Activated gamma-delta T cell (primary cell): ENCODE data around the gene SETDB1.
"Not testable (repeated sequence)": the region's sequence is repeated elsewhere in the genome, so short reads cannot be mapped to it uniquely, and the experiment has no call there.

Experiments used
- DNase-seq: peaks from one replicate; lab custom pipeline; 2025; lab: John Stamatoyannopoulos, UW
- total RNA-seq, 2 donors: gene quantifications; one replicate each; lab custom pipeline; 2026; lab: John Stamatoyannopoulos, UW

Gene SETDB1
- 101 to 133 reads per million in 2 donors for total RNA-seq

DNA sequence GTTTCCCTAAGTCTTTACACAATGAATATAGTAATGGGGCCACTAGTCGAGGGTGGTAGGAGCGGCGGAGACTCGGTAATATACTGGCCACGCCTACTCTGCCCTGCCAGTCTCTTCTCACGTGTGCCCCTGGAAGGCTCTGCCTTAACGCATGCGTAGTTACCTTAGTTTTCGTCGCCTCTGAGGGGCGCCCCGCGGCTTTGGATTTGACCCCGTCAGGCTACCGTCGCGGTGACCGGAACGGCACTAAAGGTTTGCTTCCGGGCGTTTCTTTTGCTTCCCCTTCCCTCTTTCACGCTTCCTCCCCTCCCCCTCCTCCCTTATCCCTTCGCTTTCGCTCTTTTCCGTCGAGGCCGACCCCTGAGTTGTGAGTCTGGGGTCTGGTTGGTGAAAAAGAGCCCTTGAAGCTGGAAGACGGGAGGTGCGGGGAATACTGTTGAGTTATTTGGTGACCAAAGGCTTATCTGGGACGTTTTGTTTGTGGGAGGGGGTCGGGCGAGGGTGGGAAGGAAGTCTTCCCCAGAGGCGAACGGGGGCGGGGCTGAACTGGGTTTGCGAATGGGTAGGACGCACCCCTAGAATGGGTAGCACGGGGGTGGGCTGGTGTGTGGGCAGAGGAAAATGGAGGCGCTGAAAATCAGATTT is at the start of gene SETDB1:
TSS of gene SETDB1 (plus strand) at position 267 of the 645 bp plus-strand sequence. CDS start 1,352 bp downstream, outside the sequence.
- peak; percentile 78 for DNase-seq

DNA sequence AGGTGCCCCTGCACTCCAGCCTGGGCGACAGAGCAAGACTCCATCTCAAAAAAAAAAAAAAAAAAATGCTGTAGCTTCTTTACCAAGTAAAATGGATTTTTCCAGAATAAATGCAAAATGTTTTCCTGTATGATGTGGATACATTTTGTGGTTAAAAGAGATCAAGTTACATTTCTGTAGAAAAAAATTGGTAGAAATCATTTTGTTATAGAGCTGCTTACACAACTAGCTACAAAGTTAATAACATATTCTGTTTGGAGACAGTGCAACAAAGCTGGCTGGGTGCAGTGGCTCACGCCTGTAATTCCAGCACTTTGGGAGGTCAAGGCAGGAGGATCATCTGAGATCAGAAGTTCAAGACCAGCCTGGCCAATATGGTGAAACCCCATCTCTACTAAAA is 47.2 kb upstream of the SETDB1 start:
- not testable (repeated sequence) for DNase-seq

- DNase-seq = no peak
These were observed 44.7 kb upstream of the SETDB1 start for GRCh38 chr1:150881331-150882070.

DNA sequence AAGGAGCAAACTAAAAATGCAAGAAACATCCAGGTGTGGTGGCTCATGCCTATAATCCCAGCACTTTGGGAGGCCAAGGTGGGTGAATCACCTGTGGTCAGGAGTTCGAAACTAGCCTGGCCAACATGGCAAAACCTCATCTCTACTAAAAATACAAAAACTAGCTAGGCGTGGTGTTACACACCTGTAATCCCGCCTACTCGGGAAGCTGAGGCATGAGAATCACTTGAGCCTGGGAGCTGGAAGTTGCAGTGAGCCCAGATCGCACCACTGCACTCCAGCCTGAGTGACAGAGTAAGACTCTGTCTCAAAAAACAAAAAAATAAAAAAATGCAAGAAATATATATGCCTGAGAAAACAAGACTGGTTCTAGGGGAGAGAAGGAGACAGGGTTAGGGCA is 43.0 kb upstream of the SETDB1 start:
- DNase-seq = not testable (repeated sequence)

GRCh38 chr1:150887018-150887417 is 39.1 kb upstream of the SETDB1 start, which contains the start of gene CTXND2:
CTXND2 (plus strand) TSS chr1:150887136; CDS start chr1:150912315, 25,179 bp downstream.
- no peak for DNase-seq

- no peak for DNase-seq
These were observed 37.4 kb upstream of the SETDB1 start for GRCh38 chr1:150888727-150889126.

GRCh38 chr1:150890033-150890416 is 36.1 kb upstream of the SETDB1 start:
- DNase-seq = no peak

DNA sequence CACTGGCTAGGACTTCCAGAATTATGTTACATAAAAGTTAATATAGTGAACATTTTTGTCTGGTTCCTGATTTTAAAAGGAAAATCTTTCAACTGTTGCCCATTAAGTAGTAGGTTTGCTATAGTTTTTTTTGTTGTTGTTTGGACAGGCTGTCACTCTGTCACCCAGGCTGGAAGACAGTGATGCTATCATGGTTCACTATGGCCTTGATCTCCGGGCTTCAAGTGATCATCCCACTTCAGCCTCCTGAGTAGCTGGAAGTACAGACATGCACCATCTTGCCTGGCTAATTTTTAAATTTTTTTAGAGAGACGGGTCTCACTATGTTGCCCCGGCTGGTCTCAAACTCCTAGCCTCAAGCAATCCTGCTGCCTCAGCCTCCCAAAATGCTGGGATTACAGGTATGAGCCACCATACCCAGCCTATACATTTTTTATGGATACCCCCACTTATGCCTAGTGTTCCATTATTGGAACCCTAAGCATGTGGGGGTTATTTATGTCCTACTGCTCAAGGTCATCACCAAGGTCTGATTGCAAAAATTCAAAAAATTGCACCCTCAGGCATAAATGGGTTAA is 32.7 kb upstream of the SETDB1 start:
- DNase-seq = no peak

GRCh38 chr1:150895618-150896017 is 30.5 kb upstream of the SETDB1 start:
- DNase-seq = no peak

GRCh38 chr1:150899795-150900194 is 26.4 kb upstream of the SETDB1 start:
- DNase-seq = not testable (repeated sequence)

GRCh38 chr1:150902346-150902745 is 23.8 kb upstream of the SETDB1 start:
- DNase-seq = no peak

DNA sequence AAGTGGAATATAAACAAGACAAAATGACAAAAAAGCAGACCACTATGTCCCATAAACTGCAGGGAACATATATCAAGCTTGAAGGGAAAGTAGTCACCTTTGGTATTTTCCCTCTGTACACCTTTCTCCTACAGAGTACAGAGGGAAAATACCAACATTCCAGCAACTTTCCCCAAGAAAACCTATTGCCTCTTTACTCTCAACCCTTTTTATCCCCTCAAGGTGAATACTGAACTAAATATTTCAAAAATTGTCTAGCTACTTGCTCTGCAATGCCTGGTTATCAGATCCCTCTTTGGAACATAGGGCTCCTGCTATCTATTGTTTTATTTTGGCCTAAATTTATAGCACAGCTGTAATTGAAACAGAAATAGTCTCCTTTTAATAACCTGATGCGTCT is 23.4 kb upstream of the SETDB1 start:
- no peak for DNase-seq

DNA sequence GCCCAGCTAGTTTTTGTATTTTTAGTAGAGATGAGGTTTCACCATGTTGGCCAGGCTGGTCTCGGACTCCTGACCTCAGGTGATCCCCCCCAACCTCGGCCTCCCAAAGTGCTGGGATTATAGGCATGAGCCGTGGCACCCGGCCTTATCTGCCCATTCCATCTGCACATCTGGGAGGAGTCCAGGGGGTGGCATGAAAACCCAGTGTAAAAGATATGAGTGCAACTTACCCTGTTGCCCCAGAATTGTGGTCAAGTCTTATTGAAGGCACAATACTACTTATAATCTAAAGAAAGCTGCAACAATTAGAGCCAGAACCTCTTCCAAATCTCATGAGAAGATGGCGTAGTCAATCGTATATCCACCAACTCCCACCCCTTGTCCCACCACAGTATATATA is 20.9 kb upstream of the SETDB1 start:
- DNase-seq = no peak

DNA sequence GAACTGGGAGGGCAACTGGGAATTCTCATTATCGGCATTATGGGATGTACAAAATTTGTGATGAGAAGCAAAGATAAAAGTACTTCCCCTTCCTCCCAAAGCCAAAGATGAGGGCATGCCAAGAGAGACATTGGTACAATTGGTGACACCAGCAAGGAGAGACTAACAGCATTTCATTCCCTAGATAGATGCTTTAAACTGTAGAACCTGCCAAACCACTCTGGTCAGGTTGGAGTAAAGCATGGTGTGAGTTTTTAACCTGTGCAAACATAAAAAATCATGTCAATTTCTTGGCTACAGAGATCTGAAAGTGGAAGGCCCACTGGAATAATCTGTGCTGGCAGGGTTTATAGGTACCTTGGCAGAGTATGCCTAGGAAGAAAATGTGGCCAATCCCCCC is 19.8 kb upstream of the SETDB1 start:
- DNase-seq = no peak

DNA sequence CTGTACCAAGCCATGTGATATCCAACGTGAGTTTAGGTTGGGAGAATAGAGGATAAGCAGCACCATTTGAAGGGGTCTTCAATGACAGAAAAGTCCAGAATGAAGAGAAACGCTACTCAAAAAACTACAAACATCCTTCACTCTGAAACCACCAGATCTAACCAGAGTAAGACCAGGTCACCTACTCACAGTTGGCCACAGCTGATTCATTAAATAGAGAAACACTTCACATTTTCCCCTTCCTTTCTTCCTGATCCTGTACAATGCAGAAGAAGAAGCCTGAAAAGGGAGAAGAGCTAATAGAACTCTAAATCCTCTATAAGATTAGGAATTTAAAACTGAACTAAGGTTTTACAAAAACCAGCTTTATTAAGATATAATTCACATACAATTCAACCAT is 19.4 kb upstream of the SETDB1 start:
- no peak for DNase-seq

DNA sequence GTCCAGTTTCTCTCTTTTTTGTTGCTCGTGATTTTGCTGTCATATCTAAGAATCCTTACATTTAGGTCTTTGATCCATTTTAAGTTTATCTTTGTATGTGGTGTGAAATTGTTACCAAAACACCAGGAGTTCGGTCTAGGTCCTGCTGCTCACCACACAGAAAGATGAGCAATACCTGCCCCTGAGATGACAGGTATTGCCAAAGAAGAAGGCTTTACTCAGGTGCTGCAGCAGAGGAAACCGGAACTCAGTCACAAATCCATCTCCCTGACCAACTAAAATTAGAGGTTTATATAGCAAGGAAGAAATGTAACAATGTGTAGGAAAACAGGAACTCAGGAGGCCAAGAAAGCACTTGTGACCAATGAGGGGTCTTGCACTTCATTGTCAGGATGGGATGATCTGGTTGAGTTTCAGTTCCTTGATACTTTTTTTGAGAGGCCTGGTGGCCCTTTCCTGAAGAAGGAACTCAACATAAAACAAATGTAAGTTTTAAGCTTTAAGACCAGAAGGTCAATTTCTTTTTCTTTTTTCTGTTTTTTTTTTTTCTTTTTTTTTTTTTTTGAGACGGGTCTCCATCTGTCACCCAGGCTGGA is 16.5 kb upstream of the SETDB1 start:
- DNase-seq = no peak

DNA sequence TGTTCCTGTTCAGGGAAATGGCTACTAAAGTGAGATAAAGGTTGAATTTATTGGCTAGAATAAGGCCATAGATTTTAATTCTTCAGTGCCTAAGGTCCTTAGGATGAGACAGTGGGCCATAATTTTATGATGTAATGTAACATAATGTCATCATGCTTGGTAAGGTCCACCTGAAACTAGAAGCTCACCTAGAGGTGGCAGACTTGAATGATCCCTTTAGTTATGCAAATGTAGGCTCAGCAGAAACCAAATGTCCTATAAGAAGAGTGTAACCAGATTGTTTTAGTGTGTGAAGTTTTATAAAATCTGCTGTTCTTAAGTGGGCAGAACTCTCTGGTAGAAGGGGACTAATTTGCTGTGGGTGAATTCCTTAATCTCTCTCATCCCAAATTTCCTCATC is 13.5 kb upstream of the SETDB1 start:
- DNase-seq = no peak

- DNase-seq = no peak
These were observed 8.8 kb upstream of the SETDB1 start for GRCh38 chr1:150917387-150917786.

GRCh38 chr1:150922519-150922975 is 3.6 kb upstream of the SETDB1 start:
- no peak for DNase-seq

DNA sequence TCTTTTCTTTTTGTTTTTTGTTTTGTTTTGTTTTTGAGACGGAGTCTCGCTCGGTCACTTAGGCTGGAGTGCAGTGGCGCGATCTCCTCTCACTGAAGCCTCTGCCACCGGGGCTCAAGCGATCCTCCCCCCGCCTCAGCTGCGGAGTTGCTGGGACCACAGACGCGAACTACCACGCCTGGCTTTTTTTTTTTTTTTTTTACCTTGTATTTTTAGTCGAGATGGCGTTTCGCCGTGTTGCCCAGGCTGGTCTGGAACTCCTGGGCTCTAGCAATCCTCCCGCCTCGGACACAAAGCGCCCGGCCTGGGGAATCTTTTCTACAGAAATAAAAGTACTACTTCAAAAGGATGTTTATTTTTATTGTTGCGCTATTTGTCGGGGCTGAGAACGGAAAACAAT is 1.1 kb upstream of the SETDB1 start:
- no peak for DNase-seq

DNA sequence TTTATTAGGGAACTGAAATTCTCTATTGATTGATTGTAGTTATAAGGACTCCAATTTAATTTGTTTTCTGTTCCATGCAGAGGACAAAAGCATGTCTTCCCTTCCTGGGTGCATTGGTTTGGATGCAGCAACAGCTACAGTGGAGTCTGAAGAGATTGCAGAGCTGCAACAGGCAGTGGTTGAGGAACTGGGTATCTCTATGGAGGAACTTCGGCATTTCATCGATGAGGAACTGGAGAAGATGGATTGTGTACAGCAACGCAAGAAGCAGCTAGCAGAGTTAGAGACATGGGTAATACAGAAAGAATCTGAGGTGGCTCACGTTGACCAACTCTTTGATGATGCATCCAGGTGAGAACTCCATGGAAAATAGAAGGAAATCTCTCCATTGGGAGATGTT is 1.5 kb downstream of the SETDB1 start:
- DNase-seq = no peak

GRCh38 chr1:150928286-150928685 is 2.1 kb downstream of the SETDB1 start:
- DNase-seq = no peak

- DNase-seq = not testable (repeated sequence)
These were observed 2.6 kb downstream of the SETDB1 start for GRCh38 chr1:150928775-150929174.
